ENCODE results near the gene OSBP2. TPM values are rescaled to one million over a fixed set of nuclear protein-coding genes. Genes with fewer than 3 reads are reported as not detected.

OSBP2 gene
- polyA plus RNA-seq, 3 donors from 2014 or later: 0.19 to 2.4 (median 0.35) TPM

DNA sequence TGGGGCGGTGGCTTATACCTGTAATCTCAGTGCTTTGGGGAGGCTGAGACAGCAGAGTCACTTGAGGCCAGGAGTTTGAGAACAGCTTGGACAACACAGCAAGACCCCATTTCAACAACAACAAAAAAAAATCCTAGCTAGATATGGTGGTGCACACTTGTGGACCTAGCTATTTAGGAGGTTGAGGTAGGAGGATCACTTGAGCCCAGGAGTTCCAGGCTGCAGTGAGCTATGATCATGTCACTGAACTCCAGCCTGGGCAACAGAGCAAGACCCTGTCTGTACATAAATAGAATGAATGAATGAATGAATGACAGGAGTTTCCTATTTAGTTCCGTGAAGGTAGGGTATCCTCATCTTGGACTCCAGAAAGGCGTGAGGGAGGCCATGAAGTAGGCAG, 107.0 kb downstream of the OSBP2 start:
- Mint-ChIP-seq H3K27me3 (ENCODE audit: low read depth in 3 of 3) (peaks cover 8 to 37% (median 9%) of the 10 kb centered on the region in 3 donors), H3K4me1 (peaks cover 0 to 3% of the 10 kb centered on the region in 2 donors), H3K27ac (no peak overlapping the region), H3K36me3 (peaks cover 0 to 3% (median 3%) of the 10 kb centered on the region in 3 donors), H3K9me3 (peaks cover 0 to 6% (median 0%) of the 10 kb centered on the region in 6 donors), H3K4me3 (peak overlapping the region in 1 of 5 donors; percentile 36)
- DNase-seq: no peak

GRCh38 chr22:30802202-30803166, 107.8 kb downstream of the OSBP2 start:
- no peak overlapping the region for H3K27ac Mint-ChIP-seq
- peaks cover 0 to 3% (median 3%) of the 10 kb centered on the region in 3 donors for H3K36me3 Mint-ChIP-seq
- H3K27me3 Mint-ChIP-seq (ENCODE audit: low read depth in 3 of 3): peaks cover 8 to 35% (median 12%) of the 10 kb centered on the region in 3 donors
- H3K9me3 Mint-ChIP-seq: peaks cover 0 to 6% (median 0%) of the 10 kb centered on the region in 6 donors
- H3K4me3 Mint-ChIP-seq: no peak overlapping the region
- H3K4me1 Mint-ChIP-seq: peaks cover 0 to 3% of the 10 kb centered on the region in 2 donors
- peak; percentile 51 to 61 (median 59) for DNase-seq

DNA sequence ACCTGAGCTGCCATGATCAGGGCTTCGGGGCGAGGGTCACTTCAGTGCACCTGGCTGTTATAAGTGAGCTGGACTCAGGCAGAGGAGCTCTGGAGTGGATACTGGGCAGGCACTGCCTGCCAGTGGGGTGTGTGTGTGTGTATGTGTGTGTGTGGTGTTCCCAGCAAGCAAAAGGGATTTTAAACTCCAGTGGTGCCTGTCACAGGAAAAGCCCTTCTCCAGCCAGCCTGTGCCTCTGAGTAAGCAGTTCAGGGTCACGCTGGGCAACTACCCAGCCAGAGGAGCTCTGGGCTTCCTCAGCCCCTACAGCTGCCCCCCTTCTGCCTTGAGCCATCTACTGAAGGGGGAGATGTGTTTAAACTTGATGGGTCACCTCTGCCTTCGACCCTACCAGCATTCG, 109.0 kb downstream of the OSBP2 start:
- Mint-ChIP-seq H3K4me1 (peaks cover 0 to 3% of the 10 kb centered on the region in 2 donors), H3K27me3 (ENCODE audit: low read depth in 3 of 3) (peaks cover 6 to 31% (median 12%) of the 10 kb centered on the region in 3 donors), H3K4me3 (no peak overlapping the region), H3K9me3 (peaks cover 0 to 6% (median 0%) of the 10 kb centered on the region in 6 donors), H3K27ac (no peak overlapping the region), H3K36me3 (peaks cover 0 to 3% (median 0%) of the 10 kb centered on the region in 3 donors)
- no peak for DNase-seq

GRCh38 chr22:30804626-30805025, 110.0 kb downstream of the OSBP2 start:
- Mint-ChIP-seq H3K36me3 (peaks cover 0 to 3% (median 0%) of the 10 kb centered on the region in 3 donors), H3K27ac (no peak overlapping the region), H3K9me3 (peaks cover 0 to 6% (median 0%) of the 10 kb centered on the region in 6 donors), H3K4me1 (peaks cover 0 to 3% of the 10 kb centered on the region in 2 donors), H3K27me3 (ENCODE audit: low read depth in 3 of 3) (peaks cover 6 to 31% (median 13%) of the 10 kb centered on the region in 3 donors), H3K4me3 (no peak overlapping the region)
- no peak for DNase-seq

GRCh38 chr22:30806391-30806861, 111.8 kb downstream of the OSBP2 start:
- peaks cover 0 to 19% (median 11%) of the 10 kb centered on the region in 3 donors for H3K27me3 Mint-ChIP-seq (ENCODE audit: low read depth in 3 of 3)
- no peak for DNase-seq
- H3K4me3 Mint-ChIP-seq: no peak overlapping the region
- no peak overlapping the region for H3K27ac Mint-ChIP-seq
- H3K4me1 Mint-ChIP-seq: peaks cover 0 to 3% of the 10 kb centered on the region in 2 donors
- H3K9me3 Mint-ChIP-seq: peaks cover 0 to 5% (median 0%) of the 10 kb centered on the region in 6 donors
- H3K36me3 Mint-ChIP-seq: no peaks in the 10 kb centered on the region

- H3K4me1 Mint-ChIP-seq: no peaks in the 10 kb centered on the region
- no peak for DNase-seq
- H3K27me3 Mint-ChIP-seq (ENCODE audit: low read depth in 3 of 3): peaks cover 0 to 6% (median 4%) of the 10 kb centered on the region in 3 donors
- no peak overlapping the region for H3K27ac Mint-ChIP-seq
- H3K36me3 Mint-ChIP-seq: no peaks in the 10 kb centered on the region
- H3K4me3 Mint-ChIP-seq: no peak overlapping the region
- H3K9me3 Mint-ChIP-seq: peaks cover 0 to 1% (median 0%) of the 10 kb centered on the region in 6 donors
These were observed 114.4 kb downstream of the OSBP2 start for GRCh38 chr22:30809086-30809485.

DNA sequence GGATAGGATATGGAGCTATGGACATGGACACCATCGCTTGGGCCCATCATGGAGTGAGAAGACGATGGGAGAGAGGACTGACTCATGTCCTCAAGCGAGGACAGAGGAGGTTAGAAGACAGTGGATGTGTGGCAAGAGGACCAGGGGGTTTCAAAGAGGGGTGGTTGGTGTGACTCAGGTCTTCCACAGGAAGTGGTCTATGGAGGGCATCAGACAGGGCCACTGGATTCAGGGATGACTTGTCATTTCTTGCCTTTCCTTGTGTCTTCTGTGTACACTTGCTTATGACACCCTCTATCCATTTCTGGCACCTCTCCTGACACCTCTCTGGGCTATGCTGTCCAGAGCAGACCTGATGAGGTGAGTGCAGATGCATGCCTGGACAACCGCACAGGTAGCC, 115.4 kb downstream of the OSBP2 start:
- DNase-seq: no peak
- H3K27me3 Mint-ChIP-seq (ENCODE audit: low read depth in 3 of 3): peaks cover 0 to 6% (median 1%) of the 10 kb centered on the region in 3 donors
- peaks cover 0 to 1% (median 0%) of the 10 kb centered on the region in 6 donors for H3K9me3 Mint-ChIP-seq
- H3K4me1 Mint-ChIP-seq: no peaks in the 10 kb centered on the region
- H3K36me3 Mint-ChIP-seq: no peaks in the 10 kb centered on the region
- no peak overlapping the region for H3K4me3 Mint-ChIP-seq
- H3K27ac Mint-ChIP-seq: no peak overlapping the region

DNA sequence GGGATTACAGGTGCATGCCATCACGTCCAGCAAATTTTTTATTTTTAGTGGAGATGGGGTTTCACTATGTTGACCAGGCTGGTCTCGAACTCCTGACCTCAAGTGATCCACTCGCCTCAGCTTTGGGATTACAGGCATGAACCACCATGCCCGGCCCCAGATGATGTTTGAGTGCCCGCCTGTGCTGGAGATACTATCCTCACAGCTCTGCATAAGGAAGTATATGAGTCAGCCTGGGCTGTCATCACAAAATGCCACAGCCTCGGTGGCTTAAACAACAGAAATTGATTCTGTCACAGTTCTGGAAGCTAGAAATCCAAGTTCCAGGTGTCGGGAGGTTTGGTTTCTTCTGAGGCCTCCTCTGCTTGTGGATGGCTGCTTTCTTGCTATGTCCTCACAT, 119.3 kb downstream of the OSBP2 start:
- Mint-ChIP-seq H3K4me3 (no peak overlapping the region), H3K27ac (no peak overlapping the region), H3K9me3 (peaks cover 0 to 4% (median 0%) of the 10 kb centered on the region in 6 donors), H3K36me3 (no peaks in the 10 kb centered on the region), H3K27me3 (ENCODE audit: low read depth in 3 of 3) (peaks cover 0 to 5% (median 1%) of the 10 kb centered on the region in 3 donors), H3K4me1 (no peaks in the 10 kb centered on the region)
- no peak for DNase-seq

DNA sequence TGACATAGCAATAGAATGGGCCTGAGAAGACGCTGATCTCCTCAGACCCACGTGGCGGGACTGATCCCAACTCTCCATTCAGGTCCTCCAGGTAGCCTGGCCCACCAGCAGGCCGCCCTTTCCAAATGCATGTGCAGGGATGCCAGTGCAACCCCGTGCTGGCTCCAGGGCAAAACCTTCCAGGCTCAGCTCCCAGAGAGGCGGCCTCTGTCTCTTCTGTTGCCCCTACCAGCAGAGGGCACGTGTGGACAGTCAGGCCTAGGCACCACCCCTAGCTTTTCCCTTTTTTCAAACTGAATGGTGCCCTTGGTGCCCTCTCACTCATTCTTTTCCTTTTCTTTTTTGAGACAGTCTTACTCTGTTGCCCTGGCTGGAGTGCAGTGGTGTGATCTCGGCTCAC, 121.7 kb downstream of the OSBP2 start:
- DNase-seq: no peak
- peaks cover 0 to 4% (median 0%) of the 10 kb centered on the region in 6 donors for H3K9me3 Mint-ChIP-seq
- H3K4me1 Mint-ChIP-seq: no peaks in the 10 kb centered on the region
- H3K4me3 Mint-ChIP-seq: no peak overlapping the region
- peaks cover 2 to 6% (median 4%) of the 10 kb centered on the region in 3 donors for H3K27me3 Mint-ChIP-seq (ENCODE audit: low read depth in 3 of 3)
- peaks cover 0 to 3% (median 0%) of the 10 kb centered on the region in 3 donors for H3K36me3 Mint-ChIP-seq
- no peak overlapping the region for H3K27ac Mint-ChIP-seq

GRCh38 chr22:30821381-30821780, 126.7 kb downstream of the OSBP2 start:
- Mint-ChIP-seq H3K4me3 (peak overlapping the region in 1 of 5 donors; percentile 38), H3K27ac (no peak overlapping the region), H3K27me3 (ENCODE audit: low read depth in 3 of 3) (peaks cover 6 to 17% (median 15%) of the 10 kb centered on the region in 3 donors), H3K4me1 (no peaks in the 10 kb centered on the region), H3K36me3 (peaks cover 0 to 3% (median 3%) of the 10 kb centered on the region in 3 donors), H3K9me3 (peaks cover 0 to 4% (median 0%) of the 10 kb centered on the region in 6 donors)
- DNase-seq: no peak

GRCh38 chr22:30821863-30822215, 127.2 kb downstream of the OSBP2 start:
- Mint-ChIP-seq H3K4me3 (no peak overlapping the region), H3K27me3 (ENCODE audit: low read depth in 3 of 3) (peaks cover 6 to 17% (median 15%) of the 10 kb centered on the region in 3 donors), H3K27ac (no peak overlapping the region), H3K36me3 (peaks cover 0 to 3% (median 3%) of the 10 kb centered on the region in 3 donors), H3K9me3 (peaks cover 0 to 4% (median 0%) of the 10 kb centered on the region in 6 donors), H3K4me1 (no peaks in the 10 kb centered on the region)
- no peak for DNase-seq

DNA sequence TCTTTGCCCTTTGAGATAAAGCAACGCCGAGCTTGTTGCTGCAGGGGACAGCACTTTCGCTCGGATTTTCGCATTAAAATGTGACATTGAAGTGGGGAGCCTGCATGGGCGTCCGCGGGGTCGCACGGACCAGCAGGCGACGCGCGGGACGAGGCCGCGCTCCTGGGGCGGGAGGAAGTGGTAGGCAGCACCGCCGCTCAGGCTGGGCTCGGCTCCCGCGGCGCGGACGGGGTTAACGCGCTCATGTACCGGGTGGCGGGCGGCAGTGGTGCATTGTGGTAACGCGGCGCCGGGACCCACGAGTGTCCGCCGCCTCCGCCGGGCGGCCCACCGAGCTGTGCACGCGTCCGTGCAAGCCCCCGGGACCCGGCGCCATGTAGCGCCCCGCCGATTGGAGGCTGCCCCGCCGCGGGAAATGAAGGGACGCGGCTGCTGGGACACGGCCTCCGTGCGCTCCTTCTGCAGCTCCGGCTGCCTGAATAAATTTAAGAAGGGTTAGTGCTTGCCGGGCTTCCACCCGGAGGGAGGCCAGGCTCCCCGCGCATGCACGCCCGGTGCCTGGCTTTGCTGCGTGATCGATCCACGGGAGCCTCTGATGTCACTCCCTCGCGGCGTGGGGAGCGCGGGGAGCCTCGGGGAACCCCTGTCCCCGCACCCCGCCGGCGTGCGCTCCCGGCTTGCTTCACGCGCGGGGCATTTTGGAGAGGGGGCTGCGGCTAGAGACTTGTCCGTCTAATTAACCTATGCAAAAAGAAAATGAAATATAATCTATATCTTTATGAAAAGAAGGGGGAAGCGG, 127.7 kb downstream of the OSBP2 start:
- no peak for DNase-seq
- H3K36me3 Mint-ChIP-seq: peaks cover 0 to 3% (median 3%) of the 10 kb centered on the region in 3 donors
- H3K27ac Mint-ChIP-seq: no peak overlapping the region
- peaks cover 0 to 4% (median 0%) of the 10 kb centered on the region in 6 donors for H3K9me3 Mint-ChIP-seq
- H3K4me3 Mint-ChIP-seq: no peak overlapping the region
- peaks cover 8 to 17% (median 15%) of the 10 kb centered on the region in 3 donors for H3K27me3 Mint-ChIP-seq (ENCODE audit: low read depth in 3 of 3)
- H3K4me1 Mint-ChIP-seq: no peaks in the 10 kb centered on the region

- Mint-ChIP-seq H3K9me3 (peaks cover 0 to 2% (median 0%) of the 10 kb centered on the region in 6 donors), H3K4me1 (no peaks in the 10 kb centered on the region), H3K27me3 (ENCODE audit: low read depth in 3 of 3) (peaks cover 8 to 17% (median 14%) of the 10 kb centered on the region in 3 donors), H3K27ac (no peak overlapping the region), H3K4me3 (peak overlapping the region in 1 of 5 donors; percentile 21), H3K36me3 (peaks cover 0 to 3% (median 3%) of the 10 kb centered on the region in 3 donors)
- DNase-seq: no peak
These were observed 128.3 kb downstream of the OSBP2 start for GRCh38 chr22:30823015-30823370.

All from immature natural killer cell (primary cell).